GM18499 (cell line): ENCODE data around the gene FAM20C.
"Not testable (repeated sequence)": the region's sequence is repeated elsewhere in the genome, so short reads cannot be mapped to it uniquely, and the experiment has no call there.

Experiments
- ATAC-seq: cut with Tn5 transposase; IDR thresholded peaks from one replicate; pipeline ENCODE4 v1.9.1; 2021; ENCODE audit warnings: moderate number of reproducible peaks; ENCODE audit not compliant: insufficient read depth, unreplicated experiment

The FAM20C gene

GRCh38 chr7:171912-172515 lies 20.4 kb upstream of the FAM20C start:
- no peak for ATAC-seq

GRCh38 chr7:173209-173918 lies 19.0 kb upstream of the FAM20C start:
- ATAC-seq: no peak

GRCh38 chr7:174716-175115 lies 17.7 kb upstream of the FAM20C start:
- ATAC-seq: no peak

GRCh38 chr7:175955-176354 lies 16.4 kb upstream of the FAM20C start:
- no peak for ATAC-seq

GRCh38 chr7:176381-176780 lies 16.0 kb upstream of the FAM20C start:
- no peak for ATAC-seq

GRCh38 chr7:176786-177459 lies 15.4 kb upstream of the FAM20C start:
- ATAC-seq: no peak

- no peak for ATAC-seq
Measured at GRCh38 chr7:178444-178843, 13.9 kb upstream of the FAM20C start.

GRCh38 chr7:179209-179681 lies 13.1 kb upstream of the FAM20C start:
- ATAC-seq: no peak

- ATAC-seq: no peak
Measured at GRCh38 chr7:179948-180694, 12.2 kb upstream of the FAM20C start.

GRCh38 chr7:181738-182137 lies 10.6 kb upstream of the FAM20C start:
- no peak for ATAC-seq

GRCh38 chr7:182502-182901 lies 9.9 kb upstream of the FAM20C start:
- not testable (repeated sequence) for ATAC-seq

GRCh38 chr7:183496-184292 lies 8.7 kb upstream of the FAM20C start:
- ATAC-seq: no peak

- no peak for ATAC-seq
Measured at GRCh38 chr7:184294-185264, 7.8 kb upstream of the FAM20C start.

GRCh38 chr7:186516-187113 lies 5.8 kb upstream of the FAM20C start:
- no peak for ATAC-seq

- ATAC-seq: no peak
Measured at GRCh38 chr7:187227-187927, 5.0 kb upstream of the FAM20C start.

GRCh38 chr7:188174-188573 lies 4.2 kb upstream of the FAM20C start:
- no peak for ATAC-seq

- ATAC-seq: no peak
Measured at GRCh38 chr7:188727-189500, 3.5 kb upstream of the FAM20C start.
